B cell (primary cell): ENCODE results near the gene ACO1. TPM values are rescaled to one million over a fixed set of nuclear protein-coding genes. Genes with fewer than 3 reads are reported as not detected.

Experiments
- ATAC-seq: fragments of 200-7000 bp; cut with Tn5 transposase; one replicate; pipeline ENCODE4 v1.10.0; 2021; ENCODE audit warnings: low read depth, mild to moderate bottlenecking, moderate number of reproducible peaks, moderate library complexity
- CTCF ChIA-PET: fragments of 350-600 bp; sonication (Branson Sonifier 250); formaldehyde crosslinking; loops from one replicate; lab custom pipeline; 2021; ENCODE audit warnings: antibody characterized with exemption, inconsistent platforms; lab: Charles Lee
- POLR2A ChIA-PET: fragments of 350-600 bp; sonication (Branson Sonifier 250); formaldehyde crosslinking; loops from one replicate; lab custom pipeline; 2021; ENCODE audit warnings: antibody characterized with exemption; lab: Charles Lee
- DNase-seq: peaks from one replicate; pipeline ENCODE4 v3.0.0; 2013
- H2AFZ ChIP-seq: 2 replicates; pipeline ENCODE4 v1.6.1; 2012; ENCODE audit warnings: mild to moderate bottlenecking, low read depth, low read length; ENCODE audit not compliant: insufficient read depth, poor library complexity, severe bottlenecking
- H3K27ac ChIP-seq, 2 donors: 1 replicate in 1 of 2; 2 replicates in 1 of 2; pipeline ENCODE4 v1.5.1; 2012 to 2013; ENCODE audit warnings: low read length in 2 of 2, mild to moderate bottlenecking in 2 of 2, moderate library complexity in 1 of 2
- H3K27me3 ChIP-seq, 4 experiments: fragments of 200-600 bp in 1 of 4; sonication (generic) in 1 of 4; replicated peaks in 1 of 4; 1 replicate in 2 of 4; 2 replicates in 2 of 4; pipeline versions ENCODE4 v1.6.1 to v1.7.0; 2013 to 2016; ENCODE audit warnings: low read length in 3 of 4, mild to moderate bottlenecking in 2 of 4, mixed read lengths in 1 of 4, moderate library complexity in 1 of 4; ENCODE audit not compliant: insufficient read depth in 4 of 4, control insufficient read depth in 3 of 4; ENCODE audit errors: control extremely low read depth in 1 of 4
- H3K36me3 ChIP-seq, 2 experiments: replicated peaks in 1 of 2; 1 replicate in 1 of 2; 2 replicates in 1 of 2; pipeline versions ENCODE4 v1.6.1 to v1.7.1; 2013; ENCODE audit warnings: low read length in 1 of 2; ENCODE audit not compliant: insufficient read depth in 2 of 2, control insufficient read depth in 1 of 2; ENCODE audit errors: control extremely low read depth in 1 of 2, extremely low read depth in 1 of 2
- H3K4me1 ChIP-seq, 2 donors: fragments of 200-600 bp in 1 of 2; sonication (generic) in 1 of 2; 1 replicate in 1 of 2; 2 replicates in 1 of 2; pipeline versions ENCODE4 v1.5.1 to v1.6.1; 2013 to 2017; ENCODE audit warnings: low read length in 2 of 2; ENCODE audit not compliant: control insufficient read depth in 2 of 2, insufficient read depth in 2 of 2
- H3K4me2 ChIP-seq: replicated peaks from 2 replicates; pipeline ENCODE3; 2012; ENCODE audit warnings: mild to moderate bottlenecking, low read depth, low read length; ENCODE audit not compliant: poor library complexity, severe bottlenecking
- H3K4me3 ChIP-seq, 5 experiments: fragments of 200-600 bp in 1 of 5; sonication (generic) in 1 of 5; 1 replicate in 3 of 5; 2 replicates in 2 of 5; pipeline versions ENCODE4 v1.5.1 to v1.7.0; 2011 to 2016; ENCODE audit warnings: low read length in 4 of 5, mild to moderate bottlenecking in 4 of 5, low read depth in 2 of 5, control low read depth in 1 of 5, moderate library complexity in 1 of 5; ENCODE audit not compliant: insufficient read depth in 1 of 5; ENCODE audit errors: control extremely low read depth in 1 of 5, extremely low read depth in 1 of 5
- H3K79me2 ChIP-seq: fragments of 200-600 bp; sonication (generic); one replicate; pipeline ENCODE4 v1.6.0; 2016; ENCODE audit warnings: low read length; ENCODE audit not compliant: control insufficient read depth, insufficient read depth
- H3K9ac ChIP-seq: fragments of 200-600 bp; sonication (generic); 2 replicates; pipeline ENCODE4 v1.6.1; 2017; ENCODE audit warnings: mild to moderate bottlenecking, low read length, moderate library complexity
- H3K9me3 ChIP-seq, 3 donors: one replicate each; pipeline versions ENCODE4 v1.6.1 to v1.7.1; 2013; ENCODE audit warnings: low read length in 2 of 3; ENCODE audit not compliant: control insufficient read depth in 2 of 3, insufficient read depth in 1 of 3; ENCODE audit errors: control extremely low read depth in 1 of 3
- H4K20me1 ChIP-seq: 2 replicates; pipeline ENCODE4 v1.6.0; 2012; ENCODE audit warnings: mild to moderate bottlenecking, low read length; ENCODE audit not compliant: insufficient read depth, control insufficient read depth, poor library complexity, severe bottlenecking
- H3K27ac Mint-ChIP-seq: one replicate; pipeline ENCODE4 v1.8.0; 2021; ENCODE audit warnings: mixed read lengths
- H3K27me3 Mint-ChIP-seq: one replicate; pipeline ENCODE4 v1.8.0; 2021; ENCODE audit warnings: mixed read lengths
- H3K4me1 Mint-ChIP-seq: one replicate; pipeline ENCODE4 v1.8.0; 2021; ENCODE audit warnings: mixed read lengths
- H3K4me3 Mint-ChIP-seq: one replicate; pipeline ENCODE4 v1.8.0; 2021; ENCODE audit warnings: mixed read lengths
- H3K9me3 Mint-ChIP-seq: one replicate; pipeline ENCODE4 v1.8.0; 2022; ENCODE audit warnings: mixed read lengths; ENCODE audit not compliant: insufficient read depth
- EZH2 ChIP-seq: IDR thresholded peaks from 2 replicates; pipeline ENCODE4 v1.6.1; 2012; ENCODE audit warnings: borderline replicate concordance, low read depth, mild to moderate bottlenecking, moderate library complexity, low read length; ENCODE audit not compliant: insufficient read depth, poor library complexity, severe bottlenecking
- WGBS: methylation state at CpG from one replicate; pipeline ENCODE4 v1.1.5; 2013; ENCODE audit warnings: missing lambda C conversion rate; ENCODE audit not compliant: insufficient coverage; 5-methylcytosine and 5-hydroxymethylcytosine counted together
- intact Hi-C: fragments of 100-400 bp; cut with micrococcal nuclease; formaldehyde crosslinking; loops from one replicate; pipeline ENCODE4 v1.10.0; 2022
- polyA plus RNA-seq: library from polyadenylated mRNA; depleted of rRNA; stranded (reverse); fragments of >200 nt; gene quantifications from 2 replicates; pipeline ENCODE4 v1.2.3, GENCODE V29; 2012
- total RNA-seq, 2 donors: library from RNA; stranded (reverse); fragments of 120-200 nt in 1 of 2; gene quantifications; 1 replicate in 1 of 2; 2 replicates in 1 of 2; pipeline versions ENCODE4 v1.2.3 to v1.2.4, GENCODE V29; 2013 to 2022
- TF ChIP-seq, protein P1 (sequence below): fragments of 200-600 bp; IDR thresholded peaks from one replicate; pipeline ENCODE4 v1.8.0; 2022; ENCODE audit warnings: antibody characterized with exemption, mild to moderate bottlenecking

The ACO1 gene
- total and polyA plus RNA-seq, 2 donors (not counting 1 experiment from before 2014, with no cell fraction given), result 1.6 to 9.1 TPM

DNA sequence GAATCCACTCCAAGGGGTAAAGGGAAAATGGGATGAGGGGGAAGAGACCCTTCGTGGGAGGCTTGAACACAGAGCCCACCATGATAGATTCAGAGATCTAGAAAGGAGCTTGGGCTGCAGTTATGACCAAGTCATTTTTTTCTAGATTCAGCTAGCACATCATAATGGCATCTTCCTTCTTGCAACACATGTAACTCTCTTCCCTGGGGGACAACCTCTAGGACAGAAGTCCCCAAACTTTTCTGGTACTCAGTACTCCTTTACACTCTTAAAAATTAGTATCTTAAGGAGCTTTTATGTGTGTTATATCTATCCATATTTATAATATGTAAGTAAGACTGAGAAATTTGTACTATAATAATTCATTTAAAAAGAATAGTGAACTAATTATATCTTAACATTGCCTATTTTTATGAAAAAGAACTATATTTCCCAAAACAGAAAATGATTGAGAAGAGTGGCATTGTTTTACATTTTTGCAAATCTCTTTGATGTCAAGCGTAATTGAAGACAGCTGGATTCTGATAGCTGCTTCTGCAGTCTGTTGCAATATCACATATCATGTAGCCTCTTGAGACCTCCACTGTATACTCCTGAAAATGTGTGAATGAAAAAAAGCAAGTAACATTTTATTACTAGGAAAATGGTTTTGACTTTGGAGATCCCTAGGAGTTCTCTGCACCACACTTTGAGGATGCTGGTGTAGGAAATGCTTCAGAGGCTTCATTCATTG is 875 bp downstream of the ACO1 start:
- Histone ChIP-seq H3K4me1 (peaks cover 10 to 17% of the 10 kb centered on the region in 2 donors), H3K9ac (peak overlapping the region; percentile 89), H3K9me3 (no peaks in the 10 kb centered on the region), H3K4me3 (peak overlapping the region; percentile 13 to 89 (median 84)), H3K4me2 (peak overlapping the region; percentile 97), H2AFZ (peak overlapping the region; percentile 99), H3K79me2 (no peaks in the 10 kb centered on the region), H3K36me3 (no peaks in the 10 kb centered on the region), H3K27me3 (peaks cover 0 to 25% (median 14%) of the 10 kb centered on the region in 4 experiments), H4K20me1 (no peaks in the 10 kb centered on the region), H3K27ac (peak overlapping the region; percentile 16 to 61)
- 20% methylated on average over 1 of the region's 2 CpGs for WGBS
- Mint-ChIP-seq H3K4me1 (peaks cover 8% of the 10 kb centered on the region), H3K9me3 (no peaks in the 10 kb centered on the region), H3K27ac (peak overlapping the region; percentile 78), H3K4me3 (peak overlapping the region; percentile 90), H3K27me3 (peaks cover 19% of the 10 kb centered on the region)
- DNase-seq (no peak), ATAC-seq (no peak)
- ChIA-PET CTCF (interaction anchor here (1.1 to 4.7 kb wide), 5 partner anchors 45 to 582 kb away, joined by 3 to 87 read pairs (median 8); partner anchors contain the start of gene NDUFB6), POLR2A (interaction anchor here (1.3 to 2.0 kb wide), 2 partner anchors 165 to 187 kb away, joined by 4 to 7 read pairs; no protein-coding TSS in a partner anchor)
- intact Hi-C loops, result no loop called here
- TF ChIP-seq, protein P1, sequence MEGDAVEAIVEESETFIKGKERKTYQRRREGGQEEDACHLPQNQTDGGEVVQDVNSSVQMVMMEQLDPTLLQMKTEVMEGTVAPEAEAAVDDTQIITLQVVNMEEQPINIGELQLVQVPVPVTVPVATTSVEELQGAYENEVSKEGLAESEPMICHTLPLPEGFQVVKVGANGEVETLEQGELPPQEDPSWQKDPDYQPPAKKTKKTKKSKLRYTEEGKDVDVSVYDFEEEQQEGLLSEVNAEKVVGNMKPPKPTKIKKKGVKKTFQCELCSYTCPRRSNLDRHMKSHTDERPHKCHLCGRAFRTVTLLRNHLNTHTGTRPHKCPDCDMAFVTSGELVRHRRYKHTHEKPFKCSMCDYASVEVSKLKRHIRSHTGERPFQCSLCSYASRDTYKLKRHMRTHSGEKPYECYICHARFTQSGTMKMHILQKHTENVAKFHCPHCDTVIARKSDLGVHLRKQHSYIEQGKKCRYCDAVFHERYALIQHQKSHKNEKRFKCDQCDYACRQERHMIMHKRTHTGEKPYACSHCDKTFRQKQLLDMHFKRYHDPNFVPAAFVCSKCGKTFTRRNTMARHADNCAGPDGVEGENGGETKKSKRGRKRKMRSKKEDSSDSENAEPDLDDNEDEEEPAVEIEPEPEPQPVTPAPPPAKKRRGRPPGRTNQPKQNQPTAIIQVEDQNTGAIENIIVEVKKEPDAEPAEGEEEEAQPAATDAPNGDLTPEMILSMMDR, result no peak
- no peak for TF ChIP-seq EZH2

DNA sequence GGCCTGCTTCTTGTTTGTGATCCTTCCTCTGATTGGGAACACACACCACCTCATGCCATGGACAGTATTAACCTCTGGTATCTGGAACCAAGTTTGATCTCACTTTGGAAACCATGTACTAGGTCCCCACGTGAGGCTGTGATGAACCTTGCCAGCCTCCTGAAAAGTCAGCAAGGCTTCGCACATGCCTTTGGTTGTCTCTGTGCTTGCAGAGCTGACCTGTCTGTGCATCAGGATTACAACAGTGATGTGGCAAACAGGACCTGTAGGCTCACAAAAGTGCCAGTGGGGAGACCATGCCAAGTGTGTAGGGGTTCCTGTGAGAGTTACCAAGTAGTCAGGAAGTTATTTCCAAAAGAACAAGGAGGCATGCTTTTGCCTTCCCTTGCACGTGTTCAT is 1.4 kb downstream of the ACO1 start:
- Histone ChIP-seq H3K27ac (no peak overlapping the region), H3K79me2 (no peaks in the 10 kb centered on the region), H3K4me3 (no peak overlapping the region), H3K36me3 (no peaks in the 10 kb centered on the region), H3K4me1 (peaks cover 10 to 17% of the 10 kb centered on the region in 2 donors), H3K9me3 (no peaks in the 10 kb centered on the region), H3K27me3 (peaks cover 0 to 21% (median 12%) of the 10 kb centered on the region in 4 experiments), H3K9ac (no peak overlapping the region), H2AFZ (no peak overlapping the region), H4K20me1 (no peaks in the 10 kb centered on the region), H3K4me2 (no peak overlapping the region)
- ATAC-seq (no peak), DNase-seq (no peak)
- peaks cover 8% of the 10 kb centered on the region for H3K4me1 Mint-ChIP-seq
- H3K9me3 Mint-ChIP-seq, result no peaks in the 10 kb centered on the region
- CTCF ChIA-PET, result interaction anchor here (1.1 to 4.7 kb wide), 3 partner anchors 95 to 194 kb away, joined by 3 to 87 read pairs (median 28); partner anchors contain the start of gene NDUFB6
- intact Hi-C loops, result no loop called here
- H3K27ac Mint-ChIP-seq, result no peak overlapping the region
- POLR2A ChIA-PET, result interaction anchor here (0.6 kb wide), 1 partner anchor 166 kb away, joined by 9 read pairs; the partner anchor contains the start of genes SMIM27 and TOPORS
- TF ChIP-seq, protein P1, result no peak
- TF ChIP-seq EZH2, result no peak
- H3K27me3 Mint-ChIP-seq, result peaks cover 16% of the 10 kb centered on the region
- H3K4me3 Mint-ChIP-seq, result peak overlapping the region; percentile 57
- WGBS, result 100% methylated on average over 2 of the region's 3 CpGs
